Neural cell (in vitro differentiated cells): ENCODE measurements around the gene ST3GAL2. TPM values are rescaled to one million over a fixed set of nuclear protein-coding genes. Genes with fewer than 3 reads are reported as not detected.

ENCODE experiments used
- H2AFZ ChIP-seq: fragments of 200-600, 300-800 bp; sonication (generic), shearing (Covaris generic); 2 replicates; pipeline ENCODE4 v1.6.0; 2014; ENCODE audit warnings: low read depth, mild to moderate bottlenecking, antibody characterized with exemption, low read length, moderate library complexity
- H3F3A ChIP-seq: fragments of 200-600 bp; shearing (Covaris generic); 2 replicates; pipeline ENCODE4 v1.6.1; 2016; ENCODE audit warnings: mild to moderate bottlenecking, moderate library complexity, mixed read lengths, antibody characterized with exemption, low read length; ENCODE audit not compliant: insufficient read depth, poor library complexity, severe bottlenecking
- H3K27ac ChIP-seq: fragments of 200-600, 300-800 bp; sonication (generic), shearing (Covaris generic); 2 replicates; pipeline ENCODE4 v1.5.1; 2014; ENCODE audit warnings: mild to moderate bottlenecking, low read length, moderate library complexity
- H3K27me3 ChIP-seq: fragments of 300-800, 200-600 bp; sonication (generic), shearing (Covaris generic); 2 replicates; pipeline ENCODE4 v1.6.0; 2014; ENCODE audit warnings: mild to moderate bottlenecking, low read depth, low read length, moderate library complexity; ENCODE audit not compliant: insufficient read depth
- H3K36me3 ChIP-seq: fragments of 300-800, 200-600 bp; sonication (generic), shearing (Covaris generic); 2 replicates; pipeline ENCODE4 v1.5.1; 2014; ENCODE audit warnings: mild to moderate bottlenecking, antibody characterized with exemption, low read length, moderate library complexity; ENCODE audit not compliant: insufficient read depth
- H3K4me2 ChIP-seq: fragments of 300-800, 200-600 bp; sonication (generic), shearing (Covaris generic); 2 replicates; pipeline ENCODE4 v1.6.0; 2014; ENCODE audit warnings: mild to moderate bottlenecking, low read length
- H3K4me3 ChIP-seq: fragments of 300-800, 200-600 bp; sonication (generic), shearing (Covaris generic); 2 replicates; pipeline ENCODE4 v1.5.1; 2014; ENCODE audit warnings: mild to moderate bottlenecking, low read length, moderate library complexity
- H3K79me2 ChIP-seq: fragments of 200-600 bp; shearing (Covaris generic); replicated peaks from 2 replicates; pipeline ENCODE4 v1.6.0; 2014; ENCODE audit warnings: mild to moderate bottlenecking, low read length, moderate library complexity; ENCODE audit not compliant: insufficient read depth
- H3K9ac ChIP-seq: fragments of 300-800, 200-600 bp; sonication (generic), shearing (Covaris generic); 2 replicates; pipeline ENCODE4 v1.6.1; 2016; ENCODE audit warnings: mild to moderate bottlenecking, low read length, mixed read lengths
- H3K9me2 ChIP-seq: fragments of 200-600 bp; shearing (Covaris generic); 2 replicates; pipeline ENCODE4 v1.6.1; 2016; ENCODE audit warnings: mild to moderate bottlenecking, low read length, mixed read lengths; ENCODE audit not compliant: insufficient read depth
- H3K9me3 ChIP-seq: fragments of 200-600, 300-800 bp; sonication (generic), shearing (Covaris generic); 2 replicates; pipeline ENCODE4 v1.6.1; 2016; ENCODE audit warnings: mild to moderate bottlenecking, mixed run types, low read length, moderate library complexity, mixed read lengths
- H4K20me1 ChIP-seq: fragments of 200-600 bp; shearing (Covaris generic); 2 replicates; pipeline ENCODE4 v1.6.1; 2016; ENCODE audit warnings: mild to moderate bottlenecking, mixed run types; ENCODE audit not compliant: insufficient read depth
- EP300 ChIP-seq: fragments of 450-650 bp; conservative IDR thresholded peaks from 2 replicates; pipeline ENCODE4 v1.6.1; 2014; ENCODE audit warnings: antibody characterized with exemption, mild to moderate bottlenecking, moderate library complexity; ENCODE audit not compliant: poor library complexity, severe bottlenecking
- EZH2 ChIP-seq: fragments of 200-600, 300-800 bp; shearing (Covaris generic), sonication (generic); IDR thresholded peaks from 2 replicates; pipeline ENCODE4 v1.6.1; 2014; ENCODE audit warnings: antibody characterized with exemption, low read length, borderline replicate concordance, mild to moderate bottlenecking; ENCODE audit not compliant: insufficient read depth, poor library complexity, severe bottlenecking
- MXI1 ChIP-seq: fragments of 450-650 bp; conservative IDR thresholded peaks from 2 replicates; pipeline ENCODE4 v1.6.1; 2014; ENCODE audit warnings: antibody characterized with exemption, mild to moderate bottlenecking; ENCODE audit not compliant: poor library complexity, severe bottlenecking
- POLR2AphosphoS5 ChIP-seq: IDR thresholded peaks from 2 replicates; pipeline ENCODE4 v1.6.1; 2012
- RAD21 ChIP-seq: fragments of 450-650 bp; conservative IDR thresholded peaks from 2 replicates; pipeline ENCODE4 v1.6.1; 2014; ENCODE audit warnings: antibody characterized with exemption, mild to moderate bottlenecking, moderate library complexity
- REST ChIP-seq: IDR thresholded peaks from 2 replicates; pipeline ENCODE4 v1.6.1; 2012; ENCODE audit warnings: borderline replicate concordance
- SMC3 ChIP-seq: fragments of 450-650 bp; conservative IDR thresholded peaks from 2 replicates; pipeline ENCODE4 v1.6.1; 2014; ENCODE audit warnings: antibody characterized with exemption, mild to moderate bottlenecking, moderate library complexity; ENCODE audit not compliant: poor library complexity
- TAF1 ChIP-seq: IDR thresholded peaks from 2 replicates; pipeline ENCODE4 v1.6.1; 2012; ENCODE audit warnings: low read depth
- polyA plus RNA-seq: library from polyadenylated mRNA; depleted of rRNA; stranded (reverse); fragments of >200 nt; gene quantifications from 2 replicates; pipeline ENCODE4 v1.2.3, GENCODE V29; 2014
- TF ChIP-seq, protein P1 (sequence below): fragments of 450-650 bp; IDR thresholded peaks from 2 replicates; pipeline ENCODE4 v1.5.1; 2014; ENCODE audit warnings: antibody characterized with exemption, mild to moderate bottlenecking, moderate library complexity; ENCODE audit not compliant: poor library complexity, severe bottlenecking

Gene ST3GAL2
- polyA plus RNA-seq, 1 donor from 2014 or later: 19.4 TPM

DNA sequence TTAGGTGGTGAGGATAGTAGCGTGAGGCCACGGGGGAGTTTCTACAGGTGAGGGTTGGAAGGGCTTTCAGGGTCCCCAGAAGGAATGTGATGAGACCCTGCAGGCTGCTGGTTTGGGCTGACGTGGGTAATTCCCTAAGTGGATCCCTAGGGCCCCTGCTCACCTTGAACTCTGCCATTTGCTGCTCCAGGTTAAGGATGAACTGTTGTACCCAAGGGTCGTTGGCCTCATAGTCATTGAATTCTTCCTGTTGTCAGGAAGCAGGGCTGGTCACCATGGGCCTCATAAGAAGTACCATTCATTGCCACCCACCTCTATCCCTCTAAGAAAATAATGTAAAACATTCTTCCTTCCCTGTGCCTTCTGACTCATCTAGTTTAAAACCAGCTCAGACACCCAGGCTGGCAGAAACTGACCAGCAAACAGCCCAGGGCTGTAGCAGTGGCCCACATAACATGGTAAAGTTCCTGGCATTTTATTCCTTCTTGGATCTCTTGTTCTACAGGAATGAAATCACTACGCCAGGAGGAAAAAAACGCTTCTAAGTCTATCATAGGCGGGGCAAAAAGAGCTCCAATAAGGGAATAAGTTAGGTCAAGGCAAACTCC lies 43.1 kb upstream of the ST3GAL2 start:
- H3K4me2 ChIP-seq: no peak overlapping the region
- H3K9me2 ChIP-seq: no peaks in the 10 kb centered on the region
- H4K20me1 ChIP-seq: no peaks in the 10 kb centered on the region
- H3K36me3 ChIP-seq: peaks cover 6% of the 10 kb centered on the region
- H3K79me2 ChIP-seq: no peaks in the 10 kb centered on the region
- no peaks in the 10 kb centered on the region for H3F3A ChIP-seq
- H3K27me3 ChIP-seq: no peaks in the 10 kb centered on the region
- H3K9me3 ChIP-seq: no peaks in the 10 kb centered on the region
- H3K4me3 ChIP-seq: no peak overlapping the region
- H3K27ac ChIP-seq: no peak overlapping the region
- no peak overlapping the region for H2AFZ ChIP-seq
- TF ChIP-seq, protein P1, sequence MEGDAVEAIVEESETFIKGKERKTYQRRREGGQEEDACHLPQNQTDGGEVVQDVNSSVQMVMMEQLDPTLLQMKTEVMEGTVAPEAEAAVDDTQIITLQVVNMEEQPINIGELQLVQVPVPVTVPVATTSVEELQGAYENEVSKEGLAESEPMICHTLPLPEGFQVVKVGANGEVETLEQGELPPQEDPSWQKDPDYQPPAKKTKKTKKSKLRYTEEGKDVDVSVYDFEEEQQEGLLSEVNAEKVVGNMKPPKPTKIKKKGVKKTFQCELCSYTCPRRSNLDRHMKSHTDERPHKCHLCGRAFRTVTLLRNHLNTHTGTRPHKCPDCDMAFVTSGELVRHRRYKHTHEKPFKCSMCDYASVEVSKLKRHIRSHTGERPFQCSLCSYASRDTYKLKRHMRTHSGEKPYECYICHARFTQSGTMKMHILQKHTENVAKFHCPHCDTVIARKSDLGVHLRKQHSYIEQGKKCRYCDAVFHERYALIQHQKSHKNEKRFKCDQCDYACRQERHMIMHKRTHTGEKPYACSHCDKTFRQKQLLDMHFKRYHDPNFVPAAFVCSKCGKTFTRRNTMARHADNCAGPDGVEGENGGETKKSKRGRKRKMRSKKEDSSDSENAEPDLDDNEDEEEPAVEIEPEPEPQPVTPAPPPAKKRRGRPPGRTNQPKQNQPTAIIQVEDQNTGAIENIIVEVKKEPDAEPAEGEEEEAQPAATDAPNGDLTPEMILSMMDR: no peak
- TF ChIP-seq MXI1 (no peak), EZH2 (no peak), SMC3 (no peak), RAD21 (no peak), POLR2AphosphoS5 (no peak), REST (no peak), EP300 (no peak), TAF1 (no peak)
- no peak overlapping the region for H3K9ac ChIP-seq

DNA sequence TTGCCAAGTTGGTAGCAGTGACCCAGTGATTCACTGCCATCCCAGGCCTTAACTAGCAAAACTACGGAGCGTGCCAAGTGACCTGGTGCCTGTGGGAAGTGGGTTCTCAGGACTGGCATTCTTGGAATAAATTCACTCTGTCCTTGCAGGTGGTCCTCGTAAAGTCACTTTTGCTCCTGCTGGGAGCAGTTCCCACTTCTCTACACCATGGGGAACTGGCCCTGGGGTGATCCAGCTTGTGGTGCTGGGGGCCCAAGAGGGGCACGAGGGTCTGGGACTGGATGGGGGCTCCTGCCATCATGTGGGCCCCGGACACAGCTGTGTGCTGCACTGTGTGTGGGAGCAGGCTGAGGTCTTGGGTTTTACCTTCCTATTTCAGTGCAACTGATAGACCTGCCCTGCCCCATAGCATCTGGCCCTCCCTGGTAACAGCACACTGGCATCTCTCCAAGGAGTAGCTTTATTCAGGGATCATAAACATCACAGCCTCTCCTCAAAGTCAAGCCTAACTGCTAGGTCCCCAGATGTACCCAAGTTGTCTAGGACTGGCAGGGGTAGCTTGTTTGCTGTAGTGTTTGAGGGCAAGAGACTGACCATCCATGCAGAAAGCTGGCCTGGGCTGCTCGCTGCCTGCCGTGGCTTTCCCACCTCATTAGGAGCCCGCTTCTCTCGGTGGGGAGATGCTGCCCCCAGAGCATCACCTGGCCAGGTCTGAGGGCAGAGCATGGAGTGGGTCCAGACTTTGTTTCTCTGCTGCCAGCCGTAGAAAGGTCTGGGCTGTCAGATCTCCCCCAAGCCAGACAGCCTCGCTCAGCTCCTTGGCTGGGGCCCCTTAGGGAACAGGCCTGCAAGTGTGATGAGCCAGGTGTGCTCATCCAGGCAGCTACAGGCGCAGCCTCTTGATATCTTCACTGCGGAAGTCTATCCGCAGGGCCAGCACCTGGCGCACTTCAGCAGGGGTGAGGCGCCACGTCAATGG lies 41.5 kb upstream of the ST3GAL2 start:
- H4K20me1 ChIP-seq: no peaks in the 10 kb centered on the region
- no peak overlapping the region for H3K9ac ChIP-seq
- H3K4me3 ChIP-seq: no peak overlapping the region
- no peaks in the 10 kb centered on the region for H3K79me2 ChIP-seq
- H3K9me3 ChIP-seq: no peaks in the 10 kb centered on the region
- no peaks in the 10 kb centered on the region for H3F3A ChIP-seq
- no peaks in the 10 kb centered on the region for H3K9me2 ChIP-seq
- peaks cover 6% of the 10 kb centered on the region for H3K36me3 ChIP-seq
- H3K4me2 ChIP-seq: no peak overlapping the region
- no peak overlapping the region for H3K27ac ChIP-seq
- TF ChIP-seq TAF1 (no peak), EP300 (no peak), SMC3 (no peak), EZH2 (no peak), POLR2AphosphoS5 (no peak), REST (no peak), RAD21 (no peak), MXI1 (no peak)
- TF ChIP-seq, protein P1: no peak
- H3K27me3 ChIP-seq: no peaks in the 10 kb centered on the region
- H2AFZ ChIP-seq: no peak overlapping the region
